Measurements from ENCODE around the gene SNPH. TPM values are rescaled to one million over a fixed set of nuclear protein-coding genes. Genes with fewer than 3 reads are reported as not detected.
"Not testable (repeated sequence)": the region's sequence is repeated elsewhere in the genome, so short reads cannot be mapped to it uniquely, and the experiment has no call there.

SNPH gene
- 1 to 10 TPM; 1.9 to 2.1 TPM for total RNA-seq

- ChIA-PET CTCF (interaction anchor here (0.6 to 1.5 kb wide), 5 partner anchors 11 to 202 kb away, joined by 3 to 4 read pairs (median 3); no protein-coding TSS in a partner anchor), POLR2A (interaction anchor here (0.6 to 0.7 kb wide), 3 partner anchors 12 to 145 kb away, joined by 4 to 5 read pairs (median 4); no protein-coding TSS in a partner anchor)
These were observed at the start of gene SNPH for GRCh38 chr20:1266167-1266973. Gene SNPH, plus strand, starts transcription at chr20:1266294. Its CDS starts 29,946 bp downstream, at chr20:1296240.

- CTCF ChIA-PET, POLR2A ChIA-PET: not testable (repeated sequence)
These were observed 49.3 kb upstream of the SNPH start for GRCh38 chr20:1216527-1217427.

- POLR2A ChIA-PET, CTCF ChIA-PET: not testable (repeated sequence)
These were observed 43.3 kb upstream of the SNPH start for GRCh38 chr20:1222750-1223149.

- POLR2A ChIA-PET = no interaction called here
- CTCF ChIA-PET = interaction anchor here (1.2 kb wide), 1 partner anchor 12 kb away, joined by 3 read pairs; no protein-coding TSS in a partner anchor
These were observed 41.7 kb upstream of the SNPH start for GRCh38 chr20:1224205-1224890.

GRCh38 chr20:1225263-1225782 lies 40.8 kb upstream of the SNPH start:
- POLR2A ChIA-PET = interaction anchor here (0.5 kb wide), 1 partner anchor 1946 kb away, joined by 9 read pairs; no protein-coding TSS in a partner anchor
- CTCF ChIA-PET = interaction anchor here (1.2 kb wide), 1 partner anchor 13 kb away, joined by 3 read pairs; no protein-coding TSS in a partner anchor

GRCh38 chr20:1225783-1226654 lies 40.1 kb upstream of the SNPH start, which contains the start of gene RAD21L1:
Gene RAD21L1, plus strand, starts transcription at chr20:1226044. Its CDS starts 2,410 bp downstream, at chr20:1228454.
- ChIA-PET CTCF (interaction anchor here (1.2 kb wide), 1 partner anchor 13 kb away, joined by 3 read pairs; no protein-coding TSS in a partner anchor), POLR2A (interaction anchor here (0.5 kb wide), 1 partner anchor 1945 kb away, joined by 9 read pairs; no protein-coding TSS in a partner anchor)

- ChIA-PET POLR2A (no interaction called here), CTCF (no interaction called here)
These were observed 36.6 kb upstream of the SNPH start for GRCh38 chr20:1229541-1229940.

GRCh38 chr20:1232286-1233111 lies 33.6 kb upstream of the SNPH start:
- ChIA-PET POLR2A (no interaction called here), CTCF (no interaction called here)

GRCh38 chr20:1240549-1240948 lies 25.5 kb upstream of the SNPH start:
- ChIA-PET CTCF (interaction anchor here (1.0 kb wide), 1 partner anchor 15 kb away, joined by 4 read pairs; no protein-coding TSS in a partner anchor), POLR2A (no interaction called here)

GRCh38 chr20:1241456-1241855 lies 24.6 kb upstream of the SNPH start:
- CTCF ChIA-PET = interaction anchor here (1.0 kb wide), 1 partner anchor 14 kb away, joined by 4 read pairs; no protein-coding TSS in a partner anchor
- POLR2A ChIA-PET = no interaction called here

- ChIA-PET POLR2A (no interaction called here), CTCF (no interaction called here)
These were observed 24.0 kb upstream of the SNPH start for GRCh38 chr20:1242099-1242498.

- POLR2A ChIA-PET = no interaction called here
- CTCF ChIA-PET = no interaction called here
These were observed 23.6 kb upstream of the SNPH start for GRCh38 chr20:1242530-1242929.

GRCh38 chr20:1245578-1245977 lies 20.5 kb upstream of the SNPH start:
- ChIA-PET CTCF (no interaction called here), POLR2A (no interaction called here)

GRCh38 chr20:1247689-1248088 lies 18.4 kb upstream of the SNPH start:
- POLR2A ChIA-PET = no interaction called here
- CTCF ChIA-PET = no interaction called here

- CTCF ChIA-PET, POLR2A ChIA-PET: not testable (repeated sequence)
These were observed 15.8 kb upstream of the SNPH start for GRCh38 chr20:1250282-1250681.

- POLR2A ChIA-PET = no interaction called here
These were observed 13.7 kb upstream of the SNPH start for GRCh38 chr20:1252416-1252815.

GRCh38 chr20:1254254-1254653 lies 11.8 kb upstream of the SNPH start:
- POLR2A ChIA-PET = no interaction called here
- CTCF ChIA-PET = no interaction called here

More at GRCh38 chr20:1252416-1252815, 13.7 kb upstream of the SNPH start:
- CTCF ChIA-PET = no interaction called here
